ENCODE results near the gene ARHGDIG. TPM values are rescaled to one million over a fixed set of nuclear protein-coding genes. Genes with fewer than 3 reads are reported as not detected.

ARHGDIG gene
- total RNA-seq, 1 donor from 2014 or later: 2.5 TPM

- H3K27ac Mint-ChIP-seq: no peak overlapping the region
- no peaks in the 10 kb centered on the region for H3K9me3 Mint-ChIP-seq
- no peaks in the 10 kb centered on the region for H3K27me3 Mint-ChIP-seq
- no peak for DNase-seq (ENCODE audit: extremely low spot score, unreplicated experiment)
- no peak overlapping the region for H3K4me3 Mint-ChIP-seq
- H3K4me1 Mint-ChIP-seq (ENCODE audit: unreplicated experiment): peaks cover 4% of the 10 kb centered on the region
- peaks cover 4% of the 10 kb centered on the region for H3K36me3 Mint-ChIP-seq
- no peak for TF ChIP-seq CTCF (conservative IDR thresholded peaks at IDR 0.05)
Measured at GRCh38 chr16:321532-321931, 41.1 kb downstream of the ARHGDIG start.

- DNase-seq (ENCODE audit: extremely low spot score, unreplicated experiment): no peak
- no peak for TF ChIP-seq CTCF (conservative IDR thresholded peaks at IDR 0.05)
- H3K4me3 Mint-ChIP-seq: no peak overlapping the region
- H3K27me3 Mint-ChIP-seq: no peaks in the 10 kb centered on the region
- peaks cover 1% of the 10 kb centered on the region for H3K4me1 Mint-ChIP-seq (ENCODE audit: unreplicated experiment)
- H3K9me3 Mint-ChIP-seq: no peaks in the 10 kb centered on the region
- H3K36me3 Mint-ChIP-seq: peaks cover 4% of the 10 kb centered on the region
- H3K27ac Mint-ChIP-seq: no peak overlapping the region
Measured at GRCh38 chr16:322476-323143, 42.2 kb downstream of the ARHGDIG start.

- no peaks in the 10 kb centered on the region for H3K9me3 Mint-ChIP-seq
- no peak overlapping the region for H3K4me3 Mint-ChIP-seq
Measured at GRCh38 chr16:324201-324450, 43.7 kb downstream of the ARHGDIG start.

GRCh38 chr16:324451-325334 is 44.3 kb downstream of the ARHGDIG start:
- DNase-seq (ENCODE audit: extremely low spot score, unreplicated experiment): no peak
- H3K27me3 Mint-ChIP-seq: no peaks in the 10 kb centered on the region
- no peak overlapping the region for H3K4me3 Mint-ChIP-seq
- no peaks in the 10 kb centered on the region for H3K9me3 Mint-ChIP-seq
- no peaks in the 10 kb centered on the region for H3K4me1 Mint-ChIP-seq (ENCODE audit: unreplicated experiment)
- no peak for TF ChIP-seq CTCF (conservative IDR thresholded peaks at IDR 0.05)
- peaks cover 4% of the 10 kb centered on the region for H3K36me3 Mint-ChIP-seq
- peak overlapping the region; percentile 61 for H3K27ac Mint-ChIP-seq

More at GRCh38 chr16:324201-324450, 43.7 kb downstream of the ARHGDIG start:
- Mint-ChIP-seq H3K27me3 (no peaks in the 10 kb centered on the region), H3K4me1 (ENCODE audit: unreplicated experiment) (no peaks in the 10 kb centered on the region), H3K27ac (peak overlapping the region; percentile 61), H3K36me3 (peaks cover 4% of the 10 kb centered on the region)
- TF ChIP-seq CTCF (conservative IDR thresholded peaks at IDR 0.05): no peak
- DNase-seq (ENCODE audit: extremely low spot score, unreplicated experiment): no peak

- TF ChIP-seq CTCF (conservative IDR thresholded peaks at IDR 0.05): no peak
- no peak overlapping the region for H3K27ac Mint-ChIP-seq
- H3K4me1 Mint-ChIP-seq (ENCODE audit: unreplicated experiment): peaks cover 4% of the 10 kb centered on the region
- H3K36me3 Mint-ChIP-seq: no peaks in the 10 kb centered on the region
- DNase-seq (ENCODE audit: extremely low spot score, unreplicated experiment): no peak
- H3K9me3 Mint-ChIP-seq: no peaks in the 10 kb centered on the region
- no peak overlapping the region for H3K4me3 Mint-ChIP-seq
- no peaks in the 10 kb centered on the region for H3K27me3 Mint-ChIP-seq
Measured at GRCh38 chr16:325375-326145, 45.2 kb downstream of the ARHGDIG start.
